AG04450 (cell line): Measurements from ENCODE around the gene MAML2. TPM values are rescaled to one million over a fixed set of nuclear protein-coding genes. Genes with fewer than 3 reads are reported as not detected.

ENCODE experiments used
- CTCF ChIA-PET: fragments of 300-600, 350-600 bp; formaldehyde crosslinking; extraction: SDS; loops from one replicate; lab custom pipeline; 2022; ENCODE audit warnings: antibody characterized with exemption, inconsistent platforms; lab: Charles Lee
- POLR2A ChIA-PET: fragments of 350-600 bp; formaldehyde crosslinking; extraction: SDS; loops from one replicate; lab custom pipeline; 2021; ENCODE audit warnings: antibody characterized with exemption, inconsistent platforms; lab: Yijun Ruan, JAX
- DNase-seq: peaks from one replicate; pipeline ENCODE4 v3.0.0-alpha.2; 2011; ENCODE audit warnings: low read depth, low spot score
- H3K27ac ChIP-seq: one replicate; pipeline ENCODE4 v1.5.1; 2012; ENCODE audit warnings: low read depth, low read length, control low read depth
- H3K27me3 ChIP-seq: one replicate; pipeline ENCODE4 v1.6.0; 2012; ENCODE audit warnings: low read length; ENCODE audit not compliant: control insufficient read depth, insufficient read depth
- H3K4me3 ChIP-seq: 2 replicates; pipeline ENCODE4 v1.5.1; 2011; ENCODE audit warnings: mild to moderate bottlenecking, low read depth, low read length, control low read depth
- H3K9me3 ChIP-seq: 2 replicates; pipeline ENCODE4 v1.5.1; 2012; ENCODE audit warnings: low read length; ENCODE audit not compliant: control insufficient read depth, insufficient read depth
- polyA plus RNA-seq: library from polyadenylated mRNA; depleted of rRNA; stranded (reverse); fragments of >200 nt; gene quantifications from 2 replicates; pipeline ENCODE4 v1.2.3, GENCODE V29; 2011
- TF ChIP-seq, protein P1 (sequence below): IDR thresholded peaks from 2 replicates; pipeline ENCODE4 v1.5.1; 2011; ENCODE audit warnings: low read depth, low read length, control low read depth, inconsistent platforms

MAML2 gene
- polyA plus RNA-seq, 1 experiment: 23.0 TPM

- TF ChIP-seq, protein P1, sequence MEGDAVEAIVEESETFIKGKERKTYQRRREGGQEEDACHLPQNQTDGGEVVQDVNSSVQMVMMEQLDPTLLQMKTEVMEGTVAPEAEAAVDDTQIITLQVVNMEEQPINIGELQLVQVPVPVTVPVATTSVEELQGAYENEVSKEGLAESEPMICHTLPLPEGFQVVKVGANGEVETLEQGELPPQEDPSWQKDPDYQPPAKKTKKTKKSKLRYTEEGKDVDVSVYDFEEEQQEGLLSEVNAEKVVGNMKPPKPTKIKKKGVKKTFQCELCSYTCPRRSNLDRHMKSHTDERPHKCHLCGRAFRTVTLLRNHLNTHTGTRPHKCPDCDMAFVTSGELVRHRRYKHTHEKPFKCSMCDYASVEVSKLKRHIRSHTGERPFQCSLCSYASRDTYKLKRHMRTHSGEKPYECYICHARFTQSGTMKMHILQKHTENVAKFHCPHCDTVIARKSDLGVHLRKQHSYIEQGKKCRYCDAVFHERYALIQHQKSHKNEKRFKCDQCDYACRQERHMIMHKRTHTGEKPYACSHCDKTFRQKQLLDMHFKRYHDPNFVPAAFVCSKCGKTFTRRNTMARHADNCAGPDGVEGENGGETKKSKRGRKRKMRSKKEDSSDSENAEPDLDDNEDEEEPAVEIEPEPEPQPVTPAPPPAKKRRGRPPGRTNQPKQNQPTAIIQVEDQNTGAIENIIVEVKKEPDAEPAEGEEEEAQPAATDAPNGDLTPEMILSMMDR: no peak
- CTCF ChIA-PET: interaction anchor here (0.7 to 1.2 kb wide), 4 partner anchors 15 to 148 kb away, joined by 3 to 4 read pairs (median 3); partner anchors contain the start of gene MAML2
- H3K27me3 ChIP-seq: no peaks in the 10 kb centered on the region
- H3K4me3 ChIP-seq: no peak overlapping the region
- H3K27ac ChIP-seq: no peak overlapping the region
- H3K9me3 ChIP-seq: no peaks in the 10 kb centered on the region
- POLR2A ChIA-PET: interaction anchor here (0.6 to 1.2 kb wide), 2 partner anchors 32 to 33 kb away, joined by 3 to 7 read pairs; no protein-coding TSS in a partner anchor
- DNase-seq: no peak
Measured at GRCh38 chr11:96194581-96195374, 148.2 kb downstream of the MAML2 start.

- no peak overlapping the region for H3K4me3 ChIP-seq
- TF ChIP-seq, protein P1: no peak
- H3K27me3 ChIP-seq: no peaks in the 10 kb centered on the region
- CTCF ChIA-PET: interaction anchor here (0.8 to 1.2 kb wide), 2 partner anchors 20 to 148 kb away, joined by 3 to 4 read pairs; no protein-coding TSS in a partner anchor
- POLR2A ChIA-PET: interaction anchor here (1.2 kb wide), 1 partner anchor 31 kb away, joined by 3 read pairs; no protein-coding TSS in a partner anchor
- no peak overlapping the region for H3K27ac ChIP-seq
- DNase-seq: no peak
- no peaks in the 10 kb centered on the region for H3K9me3 ChIP-seq
Measured at GRCh38 chr11:96193745-96194443, 149.1 kb downstream of the MAML2 start.

DNA sequence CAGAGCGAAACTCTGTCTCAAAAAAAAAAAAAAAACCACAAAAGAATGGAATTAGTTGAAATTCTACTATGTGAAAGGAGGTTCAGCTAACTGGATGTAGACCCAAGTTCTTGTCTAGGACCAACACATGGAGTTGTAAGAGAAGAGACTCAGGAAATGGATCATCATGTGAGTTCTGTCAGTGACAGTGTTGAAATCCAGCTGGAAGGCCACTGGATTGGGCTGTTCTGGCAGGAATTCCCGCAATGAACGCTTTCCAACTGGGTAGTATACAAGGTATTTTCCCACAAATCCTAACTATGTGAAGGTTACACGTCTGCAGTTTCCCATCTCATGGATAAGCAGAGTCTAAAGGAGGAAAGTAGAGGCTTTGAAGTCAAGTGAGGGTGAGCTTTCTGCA is 151.2 kb downstream of the MAML2 start:
- ChIA-PET CTCF (interaction anchor here (0.6 to 0.7 kb wide), 2 partner anchors 8 to 163 kb away, joined by 3 read pairs; no protein-coding TSS in a partner anchor), POLR2A (interaction anchor here (0.6 to 0.7 kb wide), 2 partner anchors 17 to 97 kb away, joined by 3 to 4 read pairs; no protein-coding TSS in a partner anchor)
- Histone ChIP-seq H3K27ac (no peak overlapping the region), H3K27me3 (no peaks in the 10 kb centered on the region), H3K4me3 (no peak overlapping the region), H3K9me3 (no peaks in the 10 kb centered on the region)
- DNase-seq: no peak
- TF ChIP-seq, protein P1: no peak

- TF ChIP-seq, protein P1: no peak
- POLR2A ChIA-PET: interaction anchor here (1.1 to 1.5 kb wide), 3 partner anchors 8 to 26 kb away, joined by 4 to 12 read pairs (median 6); no protein-coding TSS in a partner anchor
- Histone ChIP-seq H3K27me3 (no peaks in the 10 kb centered on the region), H3K9me3 (no peaks in the 10 kb centered on the region), H3K27ac (no peak overlapping the region), H3K4me3 (no peak overlapping the region)
- CTCF ChIA-PET: interaction anchor here (0.8 to 1.9 kb wide), 4 partner anchors 152 to 205 kb away, joined by 4 to 8 read pairs (median 4); partner anchors contain the start of gene MAML2
- no peak for DNase-seq
Measured at GRCh38 chr11:96189351-96189750, 153.6 kb downstream of the MAML2 start.
